HEK293 (cell line): ENCODE measurements around the gene KIRREL3.

Source experiments
- CTCF ChIA-PET: fragments of 350-600 bp; formaldehyde crosslinking; extraction: SDS; loops from one replicate; lab custom pipeline; 2021; ENCODE audit warnings: antibody characterized with exemption; lab: Yijun Ruan, JAX
- POLR2A ChIA-PET: fragments of 300-600 bp; formaldehyde crosslinking; extraction: SDS; loops from one replicate; lab custom pipeline; 2020; ENCODE audit warnings: antibody characterized with exemption, inconsistent platforms; lab: Yijun Ruan, JAX
- H3K27ac ChIP-seq: fragments of 200-500 bp; sonication (Bioruptor generic); 2 replicates; pipeline ENCODE4 v1.5.1; 2014; ENCODE audit warnings: low read depth, low read length, control low read depth, inconsistent platforms; ENCODE audit errors: extremely low read depth
- H3K36me3 ChIP-seq, 2 experiments: fragments of 200-500 bp in 1 of 2; sonication (Bioruptor generic) in 1 of 2; 1 replicate in 1 of 2; 2 replicates in 1 of 2; pipeline ENCODE4 v1.5.1; 2014 to 2017; ENCODE audit warnings: inconsistent platforms in 2 of 2, low read length in 2 of 2; ENCODE audit not compliant: control insufficient read depth in 2 of 2, insufficient read depth in 1 of 2
- H3K4me1 ChIP-seq: fragments of 200-500 bp; sonication (Bioruptor generic); 2 replicates; pipeline ENCODE4 v1.5.1; 2014; ENCODE audit warnings: mild to moderate bottlenecking, low read length, inconsistent platforms; ENCODE audit not compliant: control insufficient read depth, insufficient read depth
- H3K4me3 ChIP-seq: 2 replicates; pipeline ENCODE4 v1.5.1; 2011; ENCODE audit warnings: low read depth, mild to moderate bottlenecking, control low read depth, low read length, moderate library complexity
- H3K9me3 ChIP-seq: fragments of 200-500 bp; sonication (Bioruptor generic); 2 replicates; pipeline ENCODE4 v1.5.1; 2014; ENCODE audit warnings: low read depth, low read length, inconsistent platforms; ENCODE audit not compliant: control insufficient read depth, insufficient read depth
- BCL11A ChIP-seq: fragments of 450-650 bp; formaldehyde crosslinking; IDR thresholded peaks from 2 replicates; pipeline ENCODE4 v1.5.1; 2016; ENCODE audit warnings: low read depth, missing biosample characterization, missing genetic modification characterization
- GLI2 ChIP-seq: fragments of 450-650 bp; formaldehyde crosslinking; IDR thresholded peaks from 2 replicates; pipeline ENCODE4; 2017; ENCODE audit warnings: missing biosample characterization, missing genetic modification characterization, low read depth, borderline replicate concordance
- OSR2 ChIP-seq: fragments of 450-650 bp; formaldehyde crosslinking; IDR thresholded peaks from 2 replicates; pipeline ENCODE4 v1.5.1; 2016; ENCODE audit warnings: missing biosample characterization, missing genetic modification characterization
- SCRT1 ChIP-seq: fragments of 450-650 bp; formaldehyde crosslinking; IDR thresholded peaks from 2 replicates; pipeline ENCODE4 v1.5.1; 2016; ENCODE audit warnings: missing biosample characterization, missing genetic modification characterization, borderline replicate concordance
- TRIM28 ChIP-seq: IDR thresholded peaks from 2 replicates; pipeline ENCODE4 v1.6.1; 2011; ENCODE audit warnings: low read length, control low read depth, borderline replicate concordance
- ZFP69B ChIP-seq: fragments of 450-650 bp; formaldehyde crosslinking; IDR thresholded peaks from 2 replicates; pipeline ENCODE4 v1.5.1; 2016; ENCODE audit warnings: missing biosample characterization, missing genetic modification characterization
- ZNF133 ChIP-seq: fragments of 450-650 bp; formaldehyde crosslinking; IDR thresholded peaks from 2 replicates; pipeline ENCODE4 v1.5.1; 2016; ENCODE audit warnings: missing biosample characterization, missing genetic modification characterization
- ZNF169 ChIP-seq: fragments of 450-650 bp; formaldehyde crosslinking; IDR thresholded peaks from 2 replicates; pipeline ENCODE4 v1.5.1; 2016; ENCODE audit warnings: missing biosample characterization, missing genetic modification characterization
- ZNF274 ChIP-seq, 2 experiments: fragments of 200-500 bp in 1 of 2; fragments of 450-650 bp in 1 of 2; sonication (Bioruptor generic) in 1 of 2; formaldehyde crosslinking in 1 of 2; IDR thresholded peaks; 2 replicates each; pipeline versions ENCODE4 v1.5.1 to v1.6.1; 2014 to 2016; ENCODE audit warnings: borderline replicate concordance in 1 of 2, inconsistent platforms in 1 of 2, low read length in 1 of 2, missing biosample characterization in 1 of 2, missing genetic modification characterization in 1 of 2
- ZNF394 ChIP-seq: fragments of 450-650 bp; formaldehyde crosslinking; IDR thresholded peaks from 2 replicates; pipeline ENCODE4 v1.5.1; 2016; ENCODE audit warnings: missing biosample characterization, missing genetic modification characterization, mild to moderate bottlenecking, moderate library complexity, borderline replicate concordance
- ZNF423 ChIP-seq: fragments of 450-650 bp; formaldehyde crosslinking; IDR thresholded peaks from 2 replicates; pipeline ENCODE4 v1.5.1; 2016; ENCODE audit warnings: missing biosample characterization, missing genetic modification characterization
- ZNF530 ChIP-seq: fragments of 450-650 bp; formaldehyde crosslinking; IDR thresholded peaks from 2 replicates; pipeline ENCODE4 v1.5.1; 2016; ENCODE audit warnings: low read depth, missing biosample characterization, missing genetic modification characterization
- ZNF623 ChIP-seq: fragments of 450-650 bp; formaldehyde crosslinking; IDR thresholded peaks from 2 replicates; pipeline ENCODE4 v1.5.1; 2016; ENCODE audit warnings: missing biosample characterization, missing genetic modification characterization
- ZNF624 ChIP-seq: fragments of 450-650 bp; formaldehyde crosslinking; IDR thresholded peaks from 2 replicates; pipeline ENCODE4 v1.5.1; 2017; ENCODE audit warnings: missing biosample characterization, missing genetic modification characterization
- ZNF654 ChIP-seq: fragments of 450-650 bp; formaldehyde crosslinking; IDR thresholded peaks from 2 replicates; pipeline ENCODE4 v1.5.1; 2016; ENCODE audit warnings: low read depth, missing biosample characterization, missing genetic modification characterization
- TF ChIP-seq, protein P1 (sequence below): fragments of 450-650 bp; formaldehyde crosslinking; IDR thresholded peaks from 2 replicates; pipeline ENCODE4 v1.5.1; 2016; ENCODE audit warnings: missing biosample characterization, missing genetic modification characterization
- TF ChIP-seq, protein P2 (sequence below): fragments of 450-650 bp; formaldehyde crosslinking; IDR thresholded peaks from 2 replicates; pipeline ENCODE4 v1.5.1; 2016; ENCODE audit warnings: missing biosample characterization, missing genetic modification characterization
- TF ChIP-seq, protein P3 (sequence below): fragments of 450-650 bp; formaldehyde crosslinking; conservative IDR thresholded peaks from 2 replicates; pipeline ENCODE4 v1.5.1; 2016; ENCODE audit warnings: low read depth, missing biosample characterization, missing genetic modification characterization
- TF ChIP-seq, protein P4 (sequence below): fragments of 450-650 bp; formaldehyde crosslinking; IDR thresholded peaks from 2 replicates; pipeline ENCODE4 v1.5.1; 2016; ENCODE audit warnings: missing biosample characterization, missing genetic modification characterization, low read depth
- TF ChIP-seq, protein P5 (sequence below): fragments of 450-650 bp; formaldehyde crosslinking; IDR thresholded peaks from 2 replicates; pipeline ENCODE4 v1.5.1; 2017; ENCODE audit warnings: missing biosample characterization, missing genetic modification characterization

Gene KIRREL3

DNA sequence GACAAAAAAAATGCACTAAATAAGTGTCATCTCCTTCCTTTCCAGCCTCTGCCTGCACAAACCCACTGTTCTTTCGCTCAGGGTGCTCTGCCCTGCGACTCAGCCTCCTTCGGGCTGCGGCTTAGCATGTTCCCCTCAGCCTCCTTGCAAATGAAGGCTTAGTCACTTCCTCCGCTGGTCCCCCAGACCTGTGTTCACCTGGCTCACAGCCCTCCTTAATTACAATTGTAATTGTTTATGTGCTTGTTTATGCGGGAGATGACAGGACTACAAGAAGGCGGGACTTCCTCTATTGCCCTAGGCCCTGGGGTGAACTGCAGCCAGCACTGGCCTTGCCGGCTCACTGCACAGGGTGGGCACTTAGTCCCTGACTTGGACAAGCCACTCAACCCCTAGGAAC is 303.6 kb downstream of the KIRREL3 start:
- no peak overlapping the region for H3K4me3 ChIP-seq
- no peaks in the 10 kb centered on the region for H3K4me1 ChIP-seq
- POLR2A ChIA-PET: no interaction called here
- H3K27ac ChIP-seq: no peak overlapping the region
- CTCF ChIA-PET: no interaction called here
- H3K9me3 ChIP-seq: no peaks in the 10 kb centered on the region
- TF ChIP-seq ZNF624 (tag by site-specific recombination) (no peak), ZNF530 (tag by site-specific recombination) (no peak), ZFP69B (tag by site-specific recombination) (no peak), TRIM28 (no peak), ZNF654 (tag by site-specific recombination) (no peak), ZNF274 (IDR thresholded peaks at IDR 0.05; ENCODE audit: low read length) (no peak), ZNF274 (tag by site-specific recombination; IDR thresholded peaks at IDR 0.05; ENCODE audit: borderline replicate concordance) (no peak), SCRT1 (tag by site-specific recombination) (no peak), GLI2 (tag by site-specific recombination) (no peak), BCL11A (no peak), ZNF423 (tag by site-specific recombination) (no peak), ZNF169 (tag by site-specific recombination) (no peak), OSR2 (tag by site-specific recombination) (no peak), ZNF623 (tag by site-specific recombination) (no peak), ZNF133 (no peak), ZNF394 (tag by site-specific recombination) (no peak)
- TF ChIP-seq, protein P1, sequence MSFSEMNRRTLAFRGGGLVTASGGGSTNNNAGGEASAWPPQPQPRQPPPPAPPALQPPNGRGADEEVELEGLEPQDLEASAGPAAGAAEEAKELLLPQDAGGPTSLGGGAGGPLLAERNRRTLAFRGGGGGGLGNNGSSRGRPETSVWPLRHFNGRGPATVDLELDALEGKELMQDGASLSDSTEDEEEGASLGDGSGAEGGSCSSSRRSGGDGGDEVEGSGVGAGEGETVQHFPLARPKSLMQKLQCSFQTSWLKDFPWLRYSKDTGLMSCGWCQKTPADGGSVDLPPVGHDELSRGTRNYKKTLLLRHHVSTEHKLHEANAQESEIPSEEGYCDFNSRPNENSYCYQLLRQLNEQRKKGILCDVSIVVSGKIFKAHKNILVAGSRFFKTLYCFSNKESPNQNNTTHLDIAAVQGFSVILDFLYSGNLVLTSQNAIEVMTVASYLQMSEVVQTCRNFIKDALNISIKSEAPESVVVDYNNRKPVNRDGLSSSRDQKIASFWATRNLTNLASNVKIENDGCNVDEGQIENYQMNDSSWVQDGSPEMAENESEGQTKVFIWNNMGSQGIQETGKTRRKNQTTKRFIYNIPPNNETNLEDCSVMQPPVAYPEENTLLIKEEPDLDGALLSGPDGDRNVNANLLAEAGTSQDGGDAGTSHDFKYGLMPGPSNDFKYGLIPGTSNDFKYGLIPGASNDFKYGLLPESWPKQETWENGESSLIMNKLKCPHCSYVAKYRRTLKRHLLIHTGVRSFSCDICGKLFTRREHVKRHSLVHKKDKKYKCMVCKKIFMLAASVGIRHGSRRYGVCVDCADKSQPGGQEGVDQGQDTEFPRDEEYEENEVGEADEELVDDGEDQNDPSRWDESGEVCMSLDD: no peak
- TF ChIP-seq, protein P2, sequence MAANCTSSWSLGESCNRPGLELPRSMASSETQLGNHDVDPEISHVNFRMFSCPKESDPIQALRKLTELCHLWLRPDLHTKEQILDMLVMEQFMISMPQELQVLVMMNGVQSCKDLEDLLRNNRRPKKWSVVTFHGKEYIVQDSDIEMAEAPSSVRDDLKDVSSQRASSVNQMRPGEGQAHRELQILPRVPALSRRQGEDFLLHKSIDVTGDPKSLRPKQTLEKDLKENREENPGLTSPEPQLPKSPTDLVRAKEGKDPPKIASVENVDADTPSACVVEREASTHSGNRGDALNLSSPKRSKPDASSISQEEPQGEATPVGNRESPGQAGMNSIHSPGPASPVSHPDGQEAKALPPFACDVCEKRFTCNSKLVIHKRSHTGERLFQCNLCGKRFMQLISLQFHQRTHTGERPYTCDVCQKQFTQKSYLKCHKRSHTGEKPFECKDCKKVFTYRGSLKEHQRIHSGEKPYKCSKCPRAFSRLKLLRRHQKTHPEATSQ (tag by site-specific recombination): no peak
- TF ChIP-seq, protein P3, sequence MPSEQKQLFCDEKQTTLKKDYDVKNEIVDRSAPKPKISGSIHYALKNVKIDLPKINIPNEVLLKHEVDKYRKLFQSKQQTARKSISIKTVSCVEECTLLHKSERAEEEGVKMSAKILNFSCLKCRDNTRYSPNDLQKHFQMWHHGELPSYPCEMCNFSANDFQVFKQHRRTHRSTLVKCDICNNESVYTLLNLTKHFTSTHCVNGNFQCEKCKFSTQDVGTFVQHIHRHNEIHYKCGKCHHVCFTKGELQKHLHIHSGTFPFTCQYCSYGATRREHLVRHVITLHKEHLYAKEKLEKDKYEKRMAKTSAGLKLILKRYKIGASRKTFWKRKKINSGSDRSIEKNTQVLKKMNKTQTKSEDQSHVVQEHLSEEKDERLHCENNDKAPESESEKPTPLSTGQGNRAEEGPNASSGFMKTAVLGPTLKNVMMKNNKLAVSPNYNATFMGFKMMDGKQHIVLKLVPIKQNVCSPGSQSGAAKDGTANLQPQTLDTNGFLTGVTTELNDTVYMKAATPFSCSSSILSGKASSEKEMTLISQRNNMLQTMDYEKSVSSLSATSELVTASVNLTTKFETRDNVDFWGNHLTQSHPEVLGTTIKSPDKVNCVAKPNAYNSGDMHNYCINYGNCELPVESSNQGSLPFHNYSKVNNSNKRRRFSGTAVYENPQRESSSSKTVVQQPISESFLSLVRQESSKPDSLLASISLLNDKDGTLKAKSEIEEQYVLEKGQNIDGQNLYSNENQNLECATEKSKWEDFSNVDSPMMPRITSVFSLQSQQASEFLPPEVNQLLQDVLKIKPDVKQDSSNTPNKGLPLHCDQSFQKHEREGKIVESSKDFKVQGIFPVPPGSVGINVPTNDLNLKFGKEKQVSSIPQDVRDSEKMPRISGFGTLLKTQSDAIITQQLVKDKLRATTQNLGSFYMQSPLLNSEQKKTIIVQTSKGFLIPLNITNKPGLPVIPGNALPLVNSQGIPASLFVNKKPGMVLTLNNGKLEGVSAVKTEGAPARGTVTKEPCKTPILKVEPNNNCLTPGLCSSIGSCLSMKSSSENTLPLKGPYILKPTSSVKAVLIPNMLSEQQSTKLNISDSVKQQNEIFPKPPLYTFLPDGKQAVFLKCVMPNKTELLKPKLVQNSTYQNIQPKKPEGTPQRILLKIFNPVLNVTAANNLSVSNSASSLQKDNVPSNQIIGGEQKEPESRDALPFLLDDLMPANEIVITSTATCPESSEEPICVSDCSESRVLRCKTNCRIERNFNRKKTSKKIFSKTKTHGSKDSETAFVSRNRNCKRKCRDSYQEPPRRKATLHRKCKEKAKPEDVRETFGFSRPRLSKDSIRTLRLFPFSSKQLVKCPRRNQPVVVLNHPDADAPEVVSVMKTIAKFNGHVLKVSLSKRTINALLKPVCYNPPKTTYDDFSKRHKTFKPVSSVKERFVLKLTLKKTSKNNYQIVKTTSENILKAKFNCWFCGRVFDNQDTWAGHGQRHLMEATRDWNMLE: no peak
- TF ChIP-seq, protein P4, sequence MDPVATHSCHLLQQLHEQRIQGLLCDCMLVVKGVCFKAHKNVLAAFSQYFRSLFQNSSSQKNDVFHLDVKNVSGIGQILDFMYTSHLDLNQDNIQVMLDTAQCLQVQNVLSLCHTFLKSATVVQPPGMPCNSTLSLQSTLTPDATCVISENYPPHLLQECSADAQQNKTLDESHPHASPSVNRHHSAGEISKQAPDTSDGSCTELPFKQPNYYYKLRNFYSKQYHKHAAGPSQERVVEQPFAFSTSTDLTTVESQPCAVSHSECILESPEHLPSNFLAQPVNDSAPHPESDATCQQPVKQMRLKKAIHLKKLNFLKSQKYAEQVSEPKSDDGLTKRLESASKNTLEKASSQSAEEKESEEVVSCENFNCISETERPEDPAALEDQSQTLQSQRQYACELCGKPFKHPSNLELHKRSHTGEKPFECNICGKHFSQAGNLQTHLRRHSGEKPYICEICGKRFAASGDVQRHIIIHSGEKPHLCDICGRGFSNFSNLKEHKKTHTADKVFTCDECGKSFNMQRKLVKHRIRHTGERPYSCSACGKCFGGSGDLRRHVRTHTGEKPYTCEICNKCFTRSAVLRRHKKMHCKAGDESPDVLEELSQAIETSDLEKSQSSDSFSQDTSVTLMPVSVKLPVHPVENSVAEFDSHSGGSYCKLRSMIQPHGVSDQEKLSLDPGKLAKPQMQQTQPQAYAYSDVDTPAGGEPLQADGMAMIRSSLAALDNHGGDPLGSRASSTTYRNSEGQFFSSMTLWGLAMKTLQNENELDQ: no peak
- TF ChIP-seq, protein P5, sequence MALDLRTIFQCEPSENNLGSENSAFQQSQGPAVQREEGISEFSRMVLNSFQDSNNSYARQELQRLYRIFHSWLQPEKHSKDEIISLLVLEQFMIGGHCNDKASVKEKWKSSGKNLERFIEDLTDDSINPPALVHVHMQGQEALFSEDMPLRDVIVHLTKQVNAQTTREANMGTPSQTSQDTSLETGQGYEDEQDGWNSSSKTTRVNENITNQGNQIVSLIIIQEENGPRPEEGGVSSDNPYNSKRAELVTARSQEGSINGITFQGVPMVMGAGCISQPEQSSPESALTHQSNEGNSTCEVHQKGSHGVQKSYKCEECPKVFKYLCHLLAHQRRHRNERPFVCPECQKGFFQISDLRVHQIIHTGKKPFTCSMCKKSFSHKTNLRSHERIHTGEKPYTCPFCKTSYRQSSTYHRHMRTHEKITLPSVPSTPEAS (tag by site-specific recombination): no peak
- TF ChIP-seq, all 188 proteins: peak for 0
- H3K36me3 ChIP-seq: no peaks in the 10 kb centered on the region
